Measurements from ENCODE around the gene SLC44A4.
"Not testable (repeated sequence)": the region's sequence is repeated elsewhere in the genome, so short reads cannot be mapped to it uniquely, and the experiment has no call there.

The SLC44A4 gene

DNA sequence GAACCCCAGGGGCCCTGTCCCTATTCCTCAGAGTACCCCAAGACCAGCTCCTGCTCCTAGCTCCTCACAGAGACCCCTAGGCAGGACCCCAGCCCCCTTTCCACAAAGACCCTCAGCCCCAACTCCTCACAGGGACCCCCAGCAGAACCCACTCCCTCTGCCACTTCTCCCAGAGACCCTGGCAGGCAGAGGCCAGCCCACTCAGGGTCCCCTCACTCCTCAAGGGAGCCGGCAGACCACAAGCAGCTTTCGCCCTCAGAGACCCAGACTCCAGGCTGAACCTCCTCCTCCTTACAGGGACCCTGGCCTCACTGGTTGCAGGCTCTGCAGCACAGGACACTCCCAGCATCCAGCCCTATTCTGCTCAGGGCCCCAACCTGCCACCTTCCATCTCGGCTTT, 575 bp downstream of the SLC44A4 start:
- FAIRE-seq = no peak

GRCh38 chr6:31877651-31878161, 1.1 kb downstream of the SLC44A4 start:
- FAIRE-seq = no peak

DNA sequence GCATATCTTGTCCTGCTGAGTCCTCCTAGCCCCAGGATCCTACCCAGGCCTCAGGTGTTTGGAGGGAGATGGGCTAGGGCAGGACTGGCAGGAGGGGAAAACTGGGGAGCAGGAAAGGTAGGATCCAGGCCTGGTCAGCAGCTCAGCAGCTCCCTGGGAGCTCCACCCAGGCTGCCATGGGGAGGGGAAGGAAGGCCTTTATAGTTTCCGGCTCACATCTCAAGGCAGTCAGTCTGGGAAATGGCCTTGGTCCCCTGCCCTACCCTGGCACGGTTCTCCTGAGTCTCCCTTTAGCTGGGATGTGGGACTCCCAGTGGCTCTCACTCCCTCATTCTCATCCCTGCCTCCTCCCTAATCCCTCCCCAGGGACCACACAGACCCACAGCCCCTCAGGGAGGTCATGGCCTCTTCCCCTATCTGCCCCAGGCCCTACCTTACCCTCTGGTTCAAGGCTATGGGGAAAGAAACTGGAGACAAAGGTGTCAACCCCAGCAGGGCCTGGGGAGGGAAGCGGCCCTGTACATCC, 1.6 kb downstream of the SLC44A4 start:
- no peak for FAIRE-seq

DNA sequence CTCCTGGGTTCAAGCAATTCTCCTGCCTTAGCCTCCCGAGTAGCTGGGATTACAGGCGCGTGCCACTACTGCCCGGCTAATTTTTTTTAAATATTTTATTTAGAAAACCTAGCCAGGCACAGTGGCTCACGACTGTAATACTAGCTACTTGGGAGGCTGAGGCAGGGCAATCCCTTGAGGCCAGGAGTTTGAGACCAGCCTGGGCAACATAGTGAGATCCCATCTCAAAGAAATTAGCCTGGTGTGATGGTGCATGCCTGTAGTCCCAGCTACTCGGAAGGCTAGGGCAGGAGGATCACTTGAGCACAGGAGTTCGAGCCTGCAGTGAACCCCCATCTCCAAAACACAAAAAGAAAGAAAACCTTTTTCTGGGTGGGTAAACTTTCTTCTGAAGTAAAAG, 2.4 kb downstream of the SLC44A4 start:
- no peak for FAIRE-seq

- no peak for FAIRE-seq
Measured at GRCh38 chr6:31875877-31876276, 2.9 kb downstream of the SLC44A4 start.

GRCh38 chr6:31874836-31875572, 3.8 kb downstream of the SLC44A4 start:
- no peak for FAIRE-seq

DNA sequence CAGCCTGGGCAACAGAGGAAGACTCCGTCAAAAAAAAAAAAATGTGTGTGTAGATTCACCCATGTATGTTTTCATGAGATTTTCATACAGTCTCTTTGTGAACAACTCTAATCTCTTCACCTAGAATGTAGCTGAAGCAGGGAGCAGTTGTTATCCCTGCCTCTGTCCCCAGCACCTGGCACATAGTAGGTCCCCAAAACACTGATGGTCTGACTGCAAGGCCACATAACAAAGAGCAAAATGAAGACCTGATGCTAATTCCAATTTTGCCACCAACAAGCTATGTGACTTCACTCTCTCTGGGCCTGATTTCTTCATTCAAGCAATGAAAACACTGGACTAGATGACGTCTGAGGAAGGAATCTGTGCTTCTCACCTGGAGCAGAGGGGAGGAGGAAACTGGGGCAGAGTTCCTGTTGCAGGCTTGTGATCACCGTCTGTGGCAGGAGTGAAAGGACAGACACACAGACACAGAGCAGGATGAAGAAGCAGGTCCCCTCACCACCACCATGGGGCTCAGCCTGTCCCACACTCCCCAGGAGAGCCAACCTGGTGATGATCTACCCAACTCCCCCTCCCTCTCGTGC, 4.6 kb downstream of the SLC44A4 start:
- no peak for FAIRE-seq

DNA sequence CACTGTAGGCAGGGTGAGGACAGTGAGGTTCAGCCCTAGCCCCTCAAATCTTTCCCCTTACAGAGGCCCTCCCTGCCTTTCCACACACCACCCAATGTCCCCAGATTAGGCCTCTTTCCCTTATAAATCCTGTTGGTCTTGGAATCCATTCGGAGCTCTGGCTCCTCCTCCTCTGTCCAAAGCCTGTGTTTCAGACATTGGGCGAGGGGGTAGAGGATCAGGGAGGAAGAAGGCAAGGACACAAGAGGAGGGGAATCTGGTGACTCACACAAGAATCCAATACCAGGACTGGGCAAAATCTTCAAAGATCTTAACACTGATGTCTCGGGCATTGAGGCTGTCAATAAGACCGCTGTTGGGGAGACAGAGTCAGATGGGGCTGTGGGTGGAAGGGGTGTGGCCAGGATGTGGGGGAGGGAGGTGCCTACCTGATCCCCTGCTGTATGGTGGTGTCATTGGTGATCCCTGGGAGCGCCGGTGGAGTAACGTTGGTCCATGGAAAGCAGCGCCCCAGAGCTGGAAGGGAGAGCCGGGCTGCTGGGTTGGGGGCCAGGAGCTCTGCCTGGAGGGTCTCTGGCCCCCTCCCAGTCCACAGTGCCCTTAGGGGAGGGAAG, 7.6 kb downstream of the SLC44A4 start:
- no peak for FAIRE-seq

- FAIRE-seq = no peak
Measured at GRCh38 chr6:31870385-31870921, 8.3 kb downstream of the SLC44A4 start.

GRCh38 chr6:31869343-31869742, 9.5 kb downstream of the SLC44A4 start:
- no peak for FAIRE-seq

DNA sequence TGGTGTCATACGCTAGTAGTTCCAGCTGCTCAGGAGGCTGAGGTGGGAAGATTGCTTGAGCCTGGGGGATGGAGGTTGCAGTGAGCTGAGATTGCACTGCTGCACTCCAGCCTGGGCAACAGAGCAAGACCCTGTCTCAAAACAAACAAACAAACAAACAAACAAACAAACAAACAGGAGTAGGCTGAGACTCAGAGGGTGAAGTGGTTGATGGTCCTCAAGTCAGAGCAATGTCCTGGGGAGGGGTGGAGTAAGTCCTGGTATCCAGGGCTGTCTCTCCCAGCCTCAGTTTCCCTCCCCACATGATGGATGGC, 10.2 kb downstream of the SLC44A4 start:
- not testable (repeated sequence) for FAIRE-seq

DNA sequence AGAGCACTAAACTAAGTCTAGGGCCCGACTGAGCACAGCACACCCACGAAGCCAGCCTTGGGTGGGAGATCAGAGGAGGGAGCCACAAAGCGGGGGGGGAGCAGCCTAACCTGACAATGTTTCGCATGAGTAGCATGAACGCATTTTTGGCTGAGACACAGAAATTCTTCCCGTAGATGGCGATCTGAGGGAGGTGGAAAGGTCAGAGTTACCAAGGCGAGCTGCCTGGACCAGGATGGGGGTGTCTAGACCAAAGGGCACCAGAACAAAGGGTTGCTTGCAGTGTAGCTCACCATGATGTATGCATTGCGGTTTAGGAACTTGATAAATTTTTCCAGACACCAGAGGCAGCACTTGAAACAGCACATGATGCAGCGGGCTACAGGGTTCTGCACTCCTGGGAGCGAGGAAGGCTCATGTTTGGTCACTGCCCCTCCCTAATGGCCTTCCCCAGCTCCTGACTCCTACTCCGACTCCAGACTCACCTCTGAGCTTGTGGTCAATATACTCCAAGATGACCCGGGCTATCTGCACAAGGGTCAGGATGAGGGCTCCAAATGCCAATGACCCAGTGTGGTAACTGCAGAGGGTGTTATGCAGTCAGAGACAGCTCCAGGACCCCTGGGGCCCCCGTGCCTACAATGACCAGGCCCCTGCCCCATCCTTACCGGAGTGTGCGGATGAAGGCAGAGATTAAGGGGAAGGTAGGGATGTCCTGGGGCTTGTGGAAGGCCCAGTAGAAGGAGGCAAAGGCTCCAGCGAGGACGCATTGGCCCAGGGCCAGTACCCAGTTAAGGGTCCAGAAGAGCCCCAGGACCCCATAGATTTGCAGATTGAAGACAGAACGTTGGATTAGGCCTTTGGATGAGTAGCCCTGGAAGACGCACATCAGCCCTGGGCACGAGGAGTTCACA, 13.3 kb downstream of the SLC44A4 start:
- FAIRE-seq = no peak

DNA sequence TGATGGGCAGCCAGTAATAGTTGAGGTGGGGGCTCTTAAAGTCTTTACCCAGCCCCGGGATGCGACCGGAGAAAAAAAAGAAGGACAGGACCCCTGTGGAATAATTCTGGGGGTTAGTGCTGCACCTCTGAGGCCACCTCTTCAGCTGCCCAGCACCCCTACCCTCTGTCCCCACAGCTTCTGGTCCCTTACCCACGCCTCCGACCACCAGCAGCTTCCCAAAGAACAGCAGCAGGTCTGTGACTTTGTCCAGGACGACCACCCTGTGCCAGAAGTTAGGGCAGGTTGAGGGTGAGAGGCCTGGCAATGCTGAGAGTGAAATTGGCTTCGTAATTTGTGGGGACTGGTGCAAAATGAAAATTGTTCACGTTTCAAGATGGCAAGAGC, 14.0 kb downstream of the SLC44A4 start:
- no peak for FAIRE-seq

DNA sequence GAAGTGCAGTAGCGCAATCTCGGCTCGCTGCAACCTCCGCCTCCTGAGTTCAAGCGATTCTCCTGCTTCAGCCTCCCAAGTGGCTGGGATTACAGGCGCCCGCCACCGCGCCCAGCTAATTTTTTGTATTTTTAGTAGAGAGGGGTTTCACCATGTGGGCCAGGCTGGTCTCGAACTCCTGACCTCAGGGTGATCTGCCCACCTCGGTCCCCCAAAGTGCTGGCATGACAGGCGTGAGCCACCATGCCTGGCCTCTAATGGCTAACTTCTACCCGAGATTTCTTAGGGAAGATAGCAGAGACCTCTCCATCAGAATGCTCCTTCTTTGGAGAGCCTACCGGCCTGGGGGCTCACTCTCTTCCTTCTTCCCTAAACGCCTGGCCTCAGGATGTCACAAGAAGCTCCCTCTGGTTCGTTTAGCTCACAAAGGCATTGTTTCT, 14.7 kb downstream of the SLC44A4 start:
- not testable (repeated sequence) for FAIRE-seq

DNA sequence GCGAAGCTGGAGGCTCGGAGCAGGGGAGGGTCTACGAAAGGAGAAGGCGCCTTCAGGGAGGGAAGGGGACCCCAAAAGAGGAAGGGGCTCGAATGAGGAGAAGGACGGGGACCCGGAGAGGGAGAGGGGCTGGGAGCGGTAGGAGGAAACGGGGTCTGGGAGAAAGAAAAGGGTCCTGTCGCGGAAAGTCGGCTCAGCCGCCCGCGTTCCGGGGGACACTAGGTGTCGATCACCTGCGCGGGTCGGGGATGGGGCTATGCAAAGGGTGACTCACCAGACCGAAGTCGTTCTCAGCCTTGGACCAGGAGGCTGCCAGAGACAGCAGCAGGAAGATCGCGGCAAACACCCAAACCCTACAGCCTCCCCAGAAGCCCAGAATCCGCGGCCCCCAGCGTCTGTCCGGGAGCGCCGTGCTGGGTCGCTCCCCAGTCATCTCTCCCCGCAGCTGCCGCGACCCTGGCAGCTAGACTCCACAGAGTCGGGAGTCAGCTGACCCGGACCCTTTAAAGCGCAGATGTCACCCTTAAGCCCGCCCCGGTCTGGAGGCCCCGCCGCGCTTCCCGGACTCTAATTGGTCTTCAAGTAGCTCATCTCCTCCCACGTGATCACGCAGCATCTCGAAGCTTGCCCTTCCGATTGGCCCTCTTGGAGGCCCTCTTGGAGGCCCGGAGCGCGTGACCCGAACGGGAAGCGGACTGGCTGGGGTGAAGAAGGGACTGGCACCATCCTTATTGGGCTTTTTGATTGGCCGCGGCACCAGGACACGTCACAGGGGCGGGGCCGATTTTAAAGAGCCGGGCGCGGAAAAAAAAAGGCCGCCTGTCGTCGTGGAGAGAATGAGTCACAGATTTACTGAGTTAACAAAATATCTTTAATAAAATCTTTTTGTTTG, 16.2 kb downstream of the SLC44A4 start, which contains the start of gene NEU1:
NEU1 (minus strand) TSS at position 478 of the 892 bp plus-strand sequence; CDS start at position 433, 45 bp downstream.
- peak; percentile 99 for FAIRE-seq

GRCh38 chr6:31861919-31862343, 16.9 kb downstream of the SLC44A4 start:
- no peak for FAIRE-seq

DNA sequence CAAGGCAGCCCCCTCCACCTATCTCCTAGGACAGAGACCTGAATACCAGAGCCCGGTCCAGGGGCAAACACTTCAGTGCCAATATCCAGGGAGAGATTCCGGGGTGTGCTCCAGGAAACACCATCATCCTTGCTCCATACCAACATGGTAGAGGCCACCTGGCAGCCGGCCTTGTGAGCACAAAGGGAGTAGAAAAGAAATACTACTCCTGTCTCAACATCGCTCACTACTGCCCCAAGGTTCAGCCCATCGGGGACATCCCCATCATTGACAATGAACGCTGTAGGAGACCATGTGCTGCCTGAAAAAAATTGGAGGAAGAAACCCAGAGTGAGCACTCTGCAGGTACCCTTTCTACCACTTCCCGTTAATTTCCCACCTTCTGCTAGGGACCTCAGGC, 17.6 kb downstream of the SLC44A4 start:
- FAIRE-seq = no peak

- FAIRE-seq = no peak
Measured at GRCh38 chr6:31860349-31860748, 18.4 kb downstream of the SLC44A4 start.

- FAIRE-seq = no peak
Measured at GRCh38 chr6:31859923-31860322, 18.9 kb downstream of the SLC44A4 start.

DNA sequence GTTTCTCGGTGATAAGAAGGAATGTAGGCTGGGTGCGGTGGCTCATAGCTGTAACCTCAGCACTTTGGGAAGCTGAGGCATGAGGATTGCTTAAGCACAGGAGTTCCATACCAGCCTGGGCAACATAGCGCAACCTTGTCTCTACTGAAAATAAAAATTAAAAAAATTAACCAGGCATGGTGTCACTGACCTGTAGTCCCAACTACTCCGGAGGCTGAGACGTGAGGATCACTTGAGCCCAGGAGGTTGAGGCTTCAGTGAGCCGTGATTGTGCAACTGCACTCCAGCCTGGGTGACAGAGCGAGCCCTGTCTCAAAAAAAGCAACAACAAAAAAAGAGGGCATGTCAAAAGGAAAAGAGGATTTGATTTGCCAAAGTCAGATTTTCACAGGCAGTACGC, 20.1 kb downstream of the SLC44A4 start:
- no peak for FAIRE-seq

- not testable (repeated sequence) for FAIRE-seq
Measured at GRCh38 chr6:31857774-31858173, 21.0 kb downstream of the SLC44A4 start.

Data from G401.6 (cell line).